ENCODE measurements around the gene AKT3. TPM values are rescaled to one million over a fixed set of nuclear protein-coding genes. Genes with fewer than 3 reads are reported as not detected.

Gene AKT3
- total and polyA plus RNA-seq, 2 experiments from 2014 or later = 4.5 to 18.5 TPM

DNA sequence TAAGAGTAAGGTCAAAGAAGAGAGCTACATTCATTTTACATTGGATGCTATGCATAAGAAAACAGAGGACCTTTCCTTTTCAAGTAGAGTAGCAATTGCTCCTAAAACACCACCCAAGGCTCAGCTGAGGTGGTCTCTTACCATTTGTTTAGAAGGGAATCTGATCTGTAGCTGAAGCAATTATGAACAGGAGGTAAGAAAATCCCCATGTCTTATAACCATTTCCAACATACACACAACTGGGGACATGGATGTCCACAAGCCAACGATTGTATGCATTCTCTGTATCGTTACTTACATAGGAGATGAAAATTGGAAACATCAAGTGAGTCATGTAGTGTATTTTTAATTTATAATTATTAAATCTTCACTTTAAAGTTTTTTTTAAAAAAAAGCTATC, 132.0 kb downstream of the AKT3 start (continued):
- TF ChIP-seq, protein P1, sequence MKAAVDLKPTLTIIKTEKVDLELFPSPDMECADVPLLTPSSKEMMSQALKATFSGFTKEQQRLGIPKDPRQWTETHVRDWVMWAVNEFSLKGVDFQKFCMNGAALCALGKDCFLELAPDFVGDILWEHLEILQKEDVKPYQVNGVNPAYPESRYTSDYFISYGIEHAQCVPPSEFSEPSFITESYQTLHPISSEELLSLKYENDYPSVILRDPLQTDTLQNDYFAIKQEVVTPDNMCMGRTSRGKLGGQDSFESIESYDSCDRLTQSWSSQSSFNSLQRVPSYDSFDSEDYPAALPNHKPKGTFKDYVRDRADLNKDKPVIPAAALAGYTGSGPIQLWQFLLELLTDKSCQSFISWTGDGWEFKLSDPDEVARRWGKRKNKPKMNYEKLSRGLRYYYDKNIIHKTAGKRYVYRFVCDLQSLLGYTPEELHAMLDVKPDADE (IDR thresholded peaks at IDR 0.05) = no peak
- no peak for TF ChIP-seq JUNB (IDR thresholded peaks at IDR 0.05; ENCODE audit: unreplicated experiment)
- TF ChIP-seq, protein P2, sequence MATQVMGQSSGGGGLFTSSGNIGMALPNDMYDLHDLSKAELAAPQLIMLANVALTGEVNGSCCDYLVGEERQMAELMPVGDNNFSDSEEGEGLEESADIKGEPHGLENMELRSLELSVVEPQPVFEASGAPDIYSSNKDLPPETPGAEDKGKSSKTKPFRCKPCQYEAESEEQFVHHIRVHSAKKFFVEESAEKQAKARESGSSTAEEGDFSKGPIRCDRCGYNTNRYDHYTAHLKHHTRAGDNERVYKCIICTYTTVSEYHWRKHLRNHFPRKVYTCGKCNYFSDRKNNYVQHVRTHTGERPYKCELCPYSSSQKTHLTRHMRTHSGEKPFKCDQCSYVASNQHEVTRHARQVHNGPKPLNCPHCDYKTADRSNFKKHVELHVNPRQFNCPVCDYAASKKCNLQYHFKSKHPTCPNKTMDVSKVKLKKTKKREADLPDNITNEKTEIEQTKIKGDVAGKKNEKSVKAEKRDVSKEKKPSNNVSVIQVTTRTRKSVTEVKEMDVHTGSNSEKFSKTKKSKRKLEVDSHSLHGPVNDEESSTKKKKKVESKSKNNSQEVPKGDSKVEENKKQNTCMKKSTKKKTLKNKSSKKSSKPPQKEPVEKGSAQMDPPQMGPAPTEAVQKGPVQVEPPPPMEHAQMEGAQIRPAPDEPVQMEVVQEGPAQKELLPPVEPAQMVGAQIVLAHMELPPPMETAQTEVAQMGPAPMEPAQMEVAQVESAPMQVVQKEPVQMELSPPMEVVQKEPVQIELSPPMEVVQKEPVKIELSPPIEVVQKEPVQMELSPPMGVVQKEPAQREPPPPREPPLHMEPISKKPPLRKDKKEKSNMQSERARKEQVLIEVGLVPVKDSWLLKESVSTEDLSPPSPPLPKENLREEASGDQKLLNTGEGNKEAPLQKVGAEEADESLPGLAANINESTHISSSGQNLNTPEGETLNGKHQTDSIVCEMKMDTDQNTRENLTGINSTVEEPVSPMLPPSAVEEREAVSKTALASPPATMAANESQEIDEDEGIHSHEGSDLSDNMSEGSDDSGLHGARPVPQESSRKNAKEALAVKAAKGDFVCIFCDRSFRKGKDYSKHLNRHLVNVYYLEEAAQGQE (IDR thresholded peaks at IDR 0.05; ENCODE audit: unreplicated experiment) = no peak
- TF ChIP-seq EZH2phosphoT487 (IDR thresholded peaks at IDR 0.05; ENCODE audit: unreplicated experiment) = no peak

DNA sequence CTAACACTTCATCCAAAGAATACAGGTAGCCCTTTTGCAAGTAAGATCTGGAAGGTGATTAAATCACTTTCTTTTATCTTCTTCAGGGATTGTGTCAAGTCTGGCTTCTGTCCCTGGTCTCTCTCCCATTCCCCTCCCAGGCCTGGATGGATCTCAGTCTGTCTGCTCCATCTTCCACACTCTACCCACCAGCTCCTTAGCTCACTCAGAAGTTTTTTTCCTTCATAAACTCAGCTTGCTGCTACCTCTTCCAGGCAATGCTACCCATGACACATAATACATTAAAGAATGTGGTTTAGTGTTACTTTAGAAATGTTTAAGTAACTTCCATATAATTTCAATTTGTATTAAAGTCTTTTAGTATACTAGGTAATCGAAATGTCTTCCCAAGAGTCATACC, 133.1 kb downstream of the AKT3 start:
- no peaks in the 10 kb centered on the region for H3K27me3 ChIP-seq (ENCODE audit: insufficient read depth)
- H4K20me1 ChIP-seq (replicated peaks; ENCODE audit: insufficient read depth) = no peaks in the 10 kb centered on the region
- no peaks in the 10 kb centered on the region for H3K36me3 ChIP-seq (ENCODE audit: insufficient read depth)
- no peak overlapping the region for H3K4me2 ChIP-seq
- no peaks in the 10 kb centered on the region for H3K9me2 ChIP-seq (ENCODE audit: insufficient read depth)
- H3K27ac Mint-ChIP-seq = peak overlapping the region; percentile 32; the same call in 1 of the 2 replicates
- no peak for DNase-seq (ENCODE audit: low spot score)
- no peaks in the 10 kb centered on the region for H3K36me3 Mint-ChIP-seq (ENCODE audit: low read depth)
- no peaks in the 10 kb centered on the region for H3K79me2 ChIP-seq (replicated peaks; ENCODE audit: insufficient read depth)
- no peak overlapping the region for H3K4me3 Mint-ChIP-seq
- H3K9me3 Mint-ChIP-seq = no peaks in the 10 kb centered on the region
- H3K4me1 Mint-ChIP-seq = peaks cover 44% of the 10 kb centered on the region
- peaks cover 32% of the 10 kb centered on the region for H3K4me1 ChIP-seq (ENCODE audit: insufficient read depth)
- H2AFZ ChIP-seq = no peak overlapping the region
- no peak overlapping the region for H3K4me3 ChIP-seq
- peak; percentile 54 for ATAC-seq
- H3F3A ChIP-seq (replicated peaks; ENCODE audit: low read depth) = no peaks in the 10 kb centered on the region
- H3K27me3 Mint-ChIP-seq (ENCODE audit: insufficient read depth, low read depth, poor library complexity) = no peaks in the 10 kb centered on the region
- no peak overlapping the region for H3K27ac ChIP-seq (ENCODE audit: low read depth)
- no peak for TF ChIP-seq CREB1 (CRISPR knock-in tag; IDR thresholded peaks at IDR 0.05; ENCODE audit: low read depth)
- no peak for TF ChIP-seq STAT1 (IDR thresholded peaks at IDR 0.05; ENCODE audit: unreplicated experiment)
- TF ChIP-seq, protein P3, sequence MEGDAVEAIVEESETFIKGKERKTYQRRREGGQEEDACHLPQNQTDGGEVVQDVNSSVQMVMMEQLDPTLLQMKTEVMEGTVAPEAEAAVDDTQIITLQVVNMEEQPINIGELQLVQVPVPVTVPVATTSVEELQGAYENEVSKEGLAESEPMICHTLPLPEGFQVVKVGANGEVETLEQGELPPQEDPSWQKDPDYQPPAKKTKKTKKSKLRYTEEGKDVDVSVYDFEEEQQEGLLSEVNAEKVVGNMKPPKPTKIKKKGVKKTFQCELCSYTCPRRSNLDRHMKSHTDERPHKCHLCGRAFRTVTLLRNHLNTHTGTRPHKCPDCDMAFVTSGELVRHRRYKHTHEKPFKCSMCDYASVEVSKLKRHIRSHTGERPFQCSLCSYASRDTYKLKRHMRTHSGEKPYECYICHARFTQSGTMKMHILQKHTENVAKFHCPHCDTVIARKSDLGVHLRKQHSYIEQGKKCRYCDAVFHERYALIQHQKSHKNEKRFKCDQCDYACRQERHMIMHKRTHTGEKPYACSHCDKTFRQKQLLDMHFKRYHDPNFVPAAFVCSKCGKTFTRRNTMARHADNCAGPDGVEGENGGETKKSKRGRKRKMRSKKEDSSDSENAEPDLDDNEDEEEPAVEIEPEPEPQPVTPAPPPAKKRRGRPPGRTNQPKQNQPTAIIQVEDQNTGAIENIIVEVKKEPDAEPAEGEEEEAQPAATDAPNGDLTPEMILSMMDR (conservative IDR thresholded peaks at IDR 0.05; ENCODE audit: low read depth in 2 of 2) = no peak
- TF ChIP-seq POLR2AphosphoS5 (IDR thresholded peaks at IDR 0.05; ENCODE audit: low read depth) = no peak
- TF ChIP-seq NANOG (IDR thresholded peaks at IDR 0.05; ENCODE audit: borderline replicate concordance) = no peak
- TF ChIP-seq JUNB (IDR thresholded peaks at IDR 0.05; ENCODE audit: unreplicated experiment) = no peak
- TF ChIP-seq EZH2 (IDR thresholded peaks at IDR 0.05; ENCODE audit: low read depth, unreplicated experiment) = no peak
- TF ChIP-seq, protein P1 (IDR thresholded peaks at IDR 0.05) = no peak
- TF ChIP-seq EZH2phosphoT487 (IDR thresholded peaks at IDR 0.05; ENCODE audit: unreplicated experiment) = no peak
- no peak for TF ChIP-seq ZNF331 (CRISPR knock-in tag; IDR thresholded peaks at IDR 0.05; ENCODE audit: low read depth)
- TF ChIP-seq, protein P2 (IDR thresholded peaks at IDR 0.05; ENCODE audit: unreplicated experiment) = no peak

All from GM23338 (cell line).